ENCODE data around the gene SCAF8.
A peak's percentile ranks its signal among the peaks of the same experiment; 100 is the strongest.
"Not testable (repeated sequence)": the region's sequence is repeated elsewhere in the genome, so short reads cannot be mapped to it uniquely, and the experiment has no call there.

SCAF8 gene

GRCh38 chr6:154719433-154719832 is 13.8 kb upstream of the SCAF8 start:
- in situ Hi-C loops (cut with HindIII; ENCODE audit: low pct_unique_long_range_greater_than_20kb, low sequenced_read_pairs), result no loop called here
- no peak for TF ChIP-seq JUND (IDR thresholded peaks at IDR 0.05; ENCODE audit: low read depth)
- DNase-seq (ENCODE audit: low read depth in 1 of 2, low spot score in 1 of 2), result no peak

- in situ Hi-C loops (cut with HindIII; ENCODE audit: low pct_unique_long_range_greater_than_20kb, low sequenced_read_pairs), result no loop called here
- TF ChIP-seq JUND (IDR thresholded peaks at IDR 0.05; ENCODE audit: low read depth), result no peak
- no peak for DNase-seq (ENCODE audit: low read depth in 1 of 2, low spot score in 1 of 2)
Measured at GRCh38 chr6:154719854-154720253, 13.4 kb upstream of the SCAF8 start.

GRCh38 chr6:154721460-154721859 is 11.8 kb upstream of the SCAF8 start:
- in situ Hi-C loops (cut with HindIII; ENCODE audit: low pct_unique_long_range_greater_than_20kb, low sequenced_read_pairs), result no loop called here
- TF ChIP-seq JUND (IDR thresholded peaks at IDR 0.05; ENCODE audit: low read depth), result no peak
- peak in 1 of 2 experiments; percentile 65 for DNase-seq (ENCODE audit: low read depth in 1 of 2, low spot score in 1 of 2)

- no peak for DNase-seq (ENCODE audit: low read depth in 1 of 2, low spot score in 1 of 2)
- in situ Hi-C loops (cut with HindIII; ENCODE audit: low pct_unique_long_range_greater_than_20kb, low sequenced_read_pairs), result no loop called here
- TF ChIP-seq JUND (IDR thresholded peaks at IDR 0.05; ENCODE audit: low read depth), result no peak
Measured at GRCh38 chr6:154726887-154727286, 6.3 kb upstream of the SCAF8 start.

GRCh38 chr6:154731296-154732218 is 1.7 kb upstream of the SCAF8 start:
- in situ Hi-C loops (cut with HindIII; ENCODE audit: low pct_unique_long_range_greater_than_20kb, low sequenced_read_pairs), result no loop called here
- peak; percentile 4 to 81 for DNase-seq (ENCODE audit: low read depth in 1 of 2, low spot score in 1 of 2)
- TF ChIP-seq JUND (IDR thresholded peaks at IDR 0.05; ENCODE audit: low read depth), result no peak

GRCh38 chr6:154732538-154733182 is 556 bp upstream of the SCAF8 start:
- TF ChIP-seq JUND (IDR thresholded peaks at IDR 0.05; ENCODE audit: low read depth), result no peak
- in situ Hi-C loops (cut with HindIII; ENCODE audit: low pct_unique_long_range_greater_than_20kb, low sequenced_read_pairs), result no loop called here
- peak; percentile 12 to 56 for DNase-seq (ENCODE audit: low read depth in 1 of 2, low spot score in 1 of 2)

GRCh38 chr6:154733626-154734382 is 588 bp downstream of the SCAF8 start:
- in situ Hi-C loops (cut with HindIII; ENCODE audit: low pct_unique_long_range_greater_than_20kb, low sequenced_read_pairs), result no loop called here
- TF ChIP-seq JUND (IDR thresholded peaks at IDR 0.05; ENCODE audit: low read depth), result no peak
- peak; percentile 73 to 95 for DNase-seq (ENCODE audit: low read depth in 1 of 2, low spot score in 1 of 2)

- in situ Hi-C loops (cut with HindIII; ENCODE audit: low pct_unique_long_range_greater_than_20kb, low sequenced_read_pairs), result no loop called here
- no peak for TF ChIP-seq JUND (IDR thresholded peaks at IDR 0.05; ENCODE audit: low read depth)
- no peak for DNase-seq (ENCODE audit: low read depth in 1 of 2, low spot score in 1 of 2)
Measured at GRCh38 chr6:154736618-154737259, 3.5 kb downstream of the SCAF8 start.

- no peak for TF ChIP-seq JUND (IDR thresholded peaks at IDR 0.05; ENCODE audit: low read depth)
- no peak for DNase-seq (ENCODE audit: low read depth in 1 of 2, low spot score in 1 of 2)
- in situ Hi-C loops (cut with HindIII; ENCODE audit: low pct_unique_long_range_greater_than_20kb, low sequenced_read_pairs), result no loop called here
Measured at GRCh38 chr6:154737424-154737823, 4.2 kb downstream of the SCAF8 start.

GRCh38 chr6:154738551-154738961 is 5.3 kb downstream of the SCAF8 start:
- TF ChIP-seq JUND (IDR thresholded peaks at IDR 0.05; ENCODE audit: low read depth), result no peak
- no peak for DNase-seq (ENCODE audit: low read depth in 1 of 2, low spot score in 1 of 2)
- in situ Hi-C loops (cut with HindIII; ENCODE audit: low pct_unique_long_range_greater_than_20kb, low sequenced_read_pairs), result no loop called here

GRCh38 chr6:154740658-154741057 is 7.4 kb downstream of the SCAF8 start:
- DNase-seq (ENCODE audit: low read depth in 1 of 2, low spot score in 1 of 2), result no peak
- no peak for TF ChIP-seq JUND (IDR thresholded peaks at IDR 0.05; ENCODE audit: low read depth)
- in situ Hi-C loops (cut with HindIII; ENCODE audit: low pct_unique_long_range_greater_than_20kb, low sequenced_read_pairs), result no loop called here

GRCh38 chr6:154742891-154743290 is 9.7 kb downstream of the SCAF8 start:
- in situ Hi-C loops (cut with HindIII; ENCODE audit: low pct_unique_long_range_greater_than_20kb, low sequenced_read_pairs), result no loop called here
- DNase-seq (ENCODE audit: low read depth in 1 of 2, low spot score in 1 of 2), result no peak
- TF ChIP-seq JUND (IDR thresholded peaks at IDR 0.05; ENCODE audit: low read depth), result no peak

- in situ Hi-C loops (cut with HindIII; ENCODE audit: low pct_unique_long_range_greater_than_20kb, low sequenced_read_pairs), result not testable (repeated sequence)
- peak in 1 of 2 experiments; percentile 4 for DNase-seq (ENCODE audit: low read depth in 1 of 2, low spot score in 1 of 2)
Measured at GRCh38 chr6:154744029-154744745, 11.0 kb downstream of the SCAF8 start.
